GM10266 (cell line): ENCODE results near the gene PLPP4.

Experiments used
- DNase-seq: peaks from one replicate; pipeline ENCODE4 v3.0.0; 2012; ENCODE audit errors: extremely low spot score
- TF ChIP-seq, protein P1 (sequence below): IDR thresholded peaks from 2 replicates; pipeline ENCODE4 v1.5.1; 2012; ENCODE audit warnings: mild to moderate bottlenecking, low read depth; ENCODE audit not compliant: control insufficient read depth, insufficient read depth; ENCODE audit errors: missing control alignments

The PLPP4 gene

GRCh38 chr10:120606051-120606764 is 149.2 kb downstream of the PLPP4 start:
- DNase-seq: no peak
- TF ChIP-seq, protein P1, sequence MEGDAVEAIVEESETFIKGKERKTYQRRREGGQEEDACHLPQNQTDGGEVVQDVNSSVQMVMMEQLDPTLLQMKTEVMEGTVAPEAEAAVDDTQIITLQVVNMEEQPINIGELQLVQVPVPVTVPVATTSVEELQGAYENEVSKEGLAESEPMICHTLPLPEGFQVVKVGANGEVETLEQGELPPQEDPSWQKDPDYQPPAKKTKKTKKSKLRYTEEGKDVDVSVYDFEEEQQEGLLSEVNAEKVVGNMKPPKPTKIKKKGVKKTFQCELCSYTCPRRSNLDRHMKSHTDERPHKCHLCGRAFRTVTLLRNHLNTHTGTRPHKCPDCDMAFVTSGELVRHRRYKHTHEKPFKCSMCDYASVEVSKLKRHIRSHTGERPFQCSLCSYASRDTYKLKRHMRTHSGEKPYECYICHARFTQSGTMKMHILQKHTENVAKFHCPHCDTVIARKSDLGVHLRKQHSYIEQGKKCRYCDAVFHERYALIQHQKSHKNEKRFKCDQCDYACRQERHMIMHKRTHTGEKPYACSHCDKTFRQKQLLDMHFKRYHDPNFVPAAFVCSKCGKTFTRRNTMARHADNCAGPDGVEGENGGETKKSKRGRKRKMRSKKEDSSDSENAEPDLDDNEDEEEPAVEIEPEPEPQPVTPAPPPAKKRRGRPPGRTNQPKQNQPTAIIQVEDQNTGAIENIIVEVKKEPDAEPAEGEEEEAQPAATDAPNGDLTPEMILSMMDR: no peak

DNA sequence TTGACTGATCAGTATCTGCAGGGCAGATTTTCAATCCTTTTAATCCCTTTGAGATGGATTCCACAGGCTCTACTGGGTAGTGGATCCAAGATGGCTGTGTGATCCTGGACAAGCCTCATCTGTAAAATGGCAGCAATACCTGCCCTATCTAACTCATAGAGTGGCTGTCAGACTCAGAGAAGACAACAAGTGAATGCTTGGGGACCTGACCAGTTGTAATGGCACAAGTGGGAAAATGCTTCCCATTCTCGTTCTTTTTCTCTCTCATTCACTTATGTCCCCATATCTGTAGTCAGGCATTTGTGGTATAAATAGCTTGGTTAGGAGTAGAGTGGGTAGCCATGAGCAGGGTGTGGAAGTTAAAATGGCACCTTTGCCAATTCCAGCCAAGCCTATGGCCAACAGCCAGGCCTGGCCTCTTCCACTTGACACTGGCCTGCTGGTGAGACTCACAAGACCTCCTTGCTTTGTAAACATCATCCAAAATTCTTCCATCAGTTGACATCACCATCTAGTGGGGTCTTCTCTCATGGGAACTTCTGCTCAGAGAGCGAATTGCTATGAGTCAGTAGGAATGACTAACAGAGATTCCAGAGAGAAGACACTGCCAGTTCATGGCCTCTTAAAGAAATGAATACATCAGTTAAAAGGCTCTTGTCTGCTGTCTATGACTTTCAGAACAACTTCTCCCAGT is 150.1 kb downstream of the PLPP4 start:
- TF ChIP-seq, protein P1: no peak
- DNase-seq: no peak

GRCh38 chr10:120607710-120608703 is 151.0 kb downstream of the PLPP4 start:
- no peak for DNase-seq
- TF ChIP-seq, protein P1: no peak

DNA sequence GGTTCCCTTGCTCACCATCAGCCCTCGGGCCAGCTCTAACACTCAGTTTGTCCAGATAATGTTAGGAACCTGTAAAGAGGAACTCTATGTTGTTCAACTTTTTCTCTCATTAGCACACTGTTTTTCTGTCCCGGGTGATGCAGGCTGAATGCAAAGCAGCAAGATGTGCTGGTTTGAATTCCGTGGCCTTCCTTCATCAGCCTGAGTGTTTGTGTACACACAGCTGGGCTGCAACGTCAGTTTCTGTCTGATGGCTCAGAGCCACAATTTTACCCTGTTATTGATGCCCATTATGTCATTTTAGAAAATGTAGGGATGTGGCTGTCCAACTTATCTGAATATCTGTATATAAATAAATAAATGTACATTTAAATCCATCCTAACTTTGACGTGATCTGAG is 152.0 kb downstream of the PLPP4 start:
- no peak for DNase-seq

DNA sequence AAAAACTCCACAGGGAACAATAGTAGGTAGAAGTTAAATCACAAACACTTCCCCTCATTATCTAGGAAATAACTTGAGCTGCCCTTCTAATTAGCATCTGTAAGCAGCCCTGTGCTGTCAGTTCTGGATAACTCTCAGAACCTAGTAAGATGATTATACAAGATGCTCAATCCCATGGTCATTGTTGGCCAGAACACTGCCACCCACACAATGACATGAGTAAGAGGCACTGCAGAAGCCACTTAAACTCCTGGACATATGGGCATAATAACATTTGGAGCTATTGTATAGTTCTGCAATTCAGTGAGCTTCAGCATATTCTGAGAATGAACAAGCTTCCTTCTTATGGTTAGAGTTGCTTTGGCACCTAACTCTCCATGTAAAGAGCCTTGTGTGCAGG is 153.8 kb downstream of the PLPP4 start:
- DNase-seq: no peak
- TF ChIP-seq, protein P1: no peak

More for the DNA sequence above, 152.0 kb downstream of the PLPP4 start:
- TF ChIP-seq, protein P1: no peak

GRCh38 chr10:120612756-120613155 is 155.7 kb downstream of the PLPP4 start:
- DNase-seq: no peak
- TF ChIP-seq, protein P1: no peak
